PFSK-1 (cell line): Measurements from ENCODE around the gene AUTS2.

ENCODE experiments used
- FOXP2 ChIP-seq: optimal IDR thresholded peaks from 2 replicates; pipeline ENCODE3; 2011; ENCODE audit warnings: borderline replicate concordance, control low read depth, inconsistent platforms; ENCODE audit not compliant: insufficient read depth; ENCODE audit errors: extremely low read length, extremely low read depth
- POLR2AphosphoS5 ChIP-seq: IDR thresholded peaks from 2 replicates; pipeline ENCODE4 v1.6.1; 2012; ENCODE audit warnings: low read depth, mild to moderate bottlenecking, control low read depth, low read length, moderate library complexity
- SIN3A ChIP-seq: IDR thresholded peaks from 2 replicates; pipeline ENCODE4 v1.6.1; 2012; ENCODE audit warnings: mild to moderate bottlenecking, low read length, moderate library complexity, borderline replicate concordance; ENCODE audit not compliant: insufficient read depth
- TAF1 ChIP-seq: IDR thresholded peaks from 2 replicates; pipeline ENCODE4 v1.6.1; 2012; ENCODE audit warnings: low read length, control low read depth, borderline replicate concordance; ENCODE audit not compliant: insufficient read depth
- TF ChIP-seq, protein P1 (sequence below), 2 experiments: IDR thresholded peaks; 2 replicates each; pipeline versions ENCODE4 v1.6.1 to v1.8.0; 2011 to 2012; ENCODE audit warnings: low read depth in 2 of 2, low read length in 2 of 2, control low read depth in 1 of 2, inconsistent platforms in 1 of 2, mild to moderate bottlenecking in 1 of 2, moderate library complexity in 1 of 2; ENCODE audit not compliant: insufficient read depth in 1 of 2

The AUTS2 gene

DNA sequence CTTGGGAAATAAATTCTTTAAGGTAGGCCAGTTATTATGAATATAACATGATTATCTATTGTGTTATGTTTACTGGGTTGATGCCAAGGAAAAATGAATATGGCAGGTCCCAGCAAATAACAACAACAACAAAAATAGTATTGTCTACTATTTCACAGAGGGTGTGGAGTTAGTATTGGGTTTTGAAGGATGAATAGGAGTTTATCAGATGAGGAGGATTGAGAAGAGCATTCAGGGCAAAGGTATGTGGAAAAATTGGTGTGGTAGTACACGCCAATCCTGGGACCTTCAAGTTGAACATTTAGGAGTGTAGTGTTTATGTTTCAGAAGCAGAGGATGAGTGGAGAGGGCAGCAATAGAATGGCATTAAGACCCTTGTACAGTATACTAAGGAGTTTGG, 671.9 kb downstream of the AUTS2 start:
- TF ChIP-seq TAF1 (no peak), POLR2AphosphoS5 (no peak)
- TF ChIP-seq, protein P1, sequence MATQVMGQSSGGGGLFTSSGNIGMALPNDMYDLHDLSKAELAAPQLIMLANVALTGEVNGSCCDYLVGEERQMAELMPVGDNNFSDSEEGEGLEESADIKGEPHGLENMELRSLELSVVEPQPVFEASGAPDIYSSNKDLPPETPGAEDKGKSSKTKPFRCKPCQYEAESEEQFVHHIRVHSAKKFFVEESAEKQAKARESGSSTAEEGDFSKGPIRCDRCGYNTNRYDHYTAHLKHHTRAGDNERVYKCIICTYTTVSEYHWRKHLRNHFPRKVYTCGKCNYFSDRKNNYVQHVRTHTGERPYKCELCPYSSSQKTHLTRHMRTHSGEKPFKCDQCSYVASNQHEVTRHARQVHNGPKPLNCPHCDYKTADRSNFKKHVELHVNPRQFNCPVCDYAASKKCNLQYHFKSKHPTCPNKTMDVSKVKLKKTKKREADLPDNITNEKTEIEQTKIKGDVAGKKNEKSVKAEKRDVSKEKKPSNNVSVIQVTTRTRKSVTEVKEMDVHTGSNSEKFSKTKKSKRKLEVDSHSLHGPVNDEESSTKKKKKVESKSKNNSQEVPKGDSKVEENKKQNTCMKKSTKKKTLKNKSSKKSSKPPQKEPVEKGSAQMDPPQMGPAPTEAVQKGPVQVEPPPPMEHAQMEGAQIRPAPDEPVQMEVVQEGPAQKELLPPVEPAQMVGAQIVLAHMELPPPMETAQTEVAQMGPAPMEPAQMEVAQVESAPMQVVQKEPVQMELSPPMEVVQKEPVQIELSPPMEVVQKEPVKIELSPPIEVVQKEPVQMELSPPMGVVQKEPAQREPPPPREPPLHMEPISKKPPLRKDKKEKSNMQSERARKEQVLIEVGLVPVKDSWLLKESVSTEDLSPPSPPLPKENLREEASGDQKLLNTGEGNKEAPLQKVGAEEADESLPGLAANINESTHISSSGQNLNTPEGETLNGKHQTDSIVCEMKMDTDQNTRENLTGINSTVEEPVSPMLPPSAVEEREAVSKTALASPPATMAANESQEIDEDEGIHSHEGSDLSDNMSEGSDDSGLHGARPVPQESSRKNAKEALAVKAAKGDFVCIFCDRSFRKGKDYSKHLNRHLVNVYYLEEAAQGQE (IDR thresholded peaks at IDR 0.05; ENCODE audit: insufficient read depth in 1 of 2, low read depth in 2 of 2, low read length in 2 of 2) = no peak

DNA sequence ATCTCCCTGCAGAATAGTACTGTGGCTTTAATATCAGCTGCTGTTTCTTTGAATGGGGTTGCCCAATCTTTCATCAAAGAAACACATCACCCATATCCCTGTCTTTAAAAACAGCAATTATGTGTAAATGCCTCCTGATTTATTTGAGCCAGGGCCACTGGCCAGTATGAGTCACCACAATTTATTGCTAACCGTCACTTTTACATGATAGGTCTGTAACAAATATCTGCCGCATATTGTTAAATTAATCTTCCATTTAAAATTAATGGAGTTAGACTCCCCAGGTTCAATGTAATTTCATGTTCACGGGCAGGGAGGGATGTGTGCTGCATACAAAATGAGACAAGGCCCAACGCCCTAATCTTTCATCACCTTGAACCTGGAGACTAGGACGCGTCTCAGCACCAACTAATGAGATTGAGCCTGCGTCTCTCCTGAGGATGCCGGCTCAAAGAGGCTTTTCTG, 673.4 kb downstream of the AUTS2 start:
- TF ChIP-seq TAF1 (no peak), SIN3A (no peak), POLR2AphosphoS5 (no peak), FOXP2 (no peak)
- TF ChIP-seq, protein P1 (IDR thresholded peaks at IDR 0.05; ENCODE audit: insufficient read depth in 1 of 2, low read depth in 2 of 2, low read length in 2 of 2) = no peak

DNA sequence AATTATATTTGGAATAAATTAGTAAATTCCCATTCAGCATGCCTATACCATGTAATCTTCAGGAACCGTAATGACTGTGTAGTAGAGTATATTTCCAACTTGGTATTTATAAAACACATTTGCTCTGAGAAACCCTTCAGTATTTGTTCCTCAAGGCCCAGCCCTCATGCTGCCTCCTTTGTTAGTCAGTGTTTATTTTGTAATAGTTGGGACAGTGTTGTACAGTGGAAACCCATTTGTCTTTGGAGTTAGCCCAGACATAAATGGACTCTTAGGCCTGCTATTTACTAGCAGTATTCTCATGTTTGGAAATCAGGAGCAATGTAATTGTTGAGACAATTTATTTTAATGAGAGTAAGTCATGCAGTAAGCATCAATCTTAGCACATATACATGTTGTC, 686.9 kb downstream of the AUTS2 start:
- no peak for TF ChIP-seq FOXP2
- TF ChIP-seq SIN3A = no peak
- no peak for TF ChIP-seq POLR2AphosphoS5
- TF ChIP-seq TAF1 = no peak
- TF ChIP-seq, protein P1 (IDR thresholded peaks at IDR 0.05; ENCODE audit: insufficient read depth in 1 of 2, low read depth in 2 of 2, low read length in 2 of 2) = no peak

DNA sequence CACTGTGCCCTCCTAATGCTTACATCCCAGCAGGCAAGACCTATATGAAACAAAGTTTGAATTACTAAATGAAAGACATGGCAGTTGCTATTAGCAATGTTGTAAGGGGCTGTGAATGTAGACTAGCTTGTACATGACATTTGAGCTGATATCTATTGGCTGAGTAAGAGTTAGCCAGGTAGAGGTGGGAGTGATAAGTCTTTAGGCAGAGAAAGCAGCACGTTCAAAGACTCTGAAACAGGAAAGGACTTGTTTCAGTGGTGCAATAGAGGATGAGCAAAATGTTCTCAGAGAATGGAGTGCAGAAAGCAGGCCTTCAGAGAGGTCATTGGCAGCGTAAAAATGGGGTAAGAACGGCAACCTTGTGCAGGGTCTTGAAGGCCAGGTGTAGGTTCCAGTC, 687.6 kb downstream of the AUTS2 start:
- TF ChIP-seq TAF1 (no peak), FOXP2 (no peak), POLR2AphosphoS5 (no peak), SIN3A (no peak)
- TF ChIP-seq, protein P1 (IDR thresholded peaks at IDR 0.05; ENCODE audit: insufficient read depth in 1 of 2, low read depth in 2 of 2, low read length in 2 of 2) = no peak
